HepG2 (cell line): ENCODE measurements around the gene FRMD8. TPM values are rescaled to one million over a fixed set of nuclear protein-coding genes. Genes with fewer than 3 reads are reported as not detected.

ENCODE experiments used
- ATAC-seq: fragments of 200-7000 bp; cut with Tn5 transposase; 3 replicates; pipeline ENCODE4 v1.9.1; 2020; ENCODE audit warnings: mild to moderate bottlenecking, moderate library complexity
- BruUV-seq: library from RNA; stranded (reverse); fragments of 400-500 nt; replicated peaks from 2 replicates; lab custom pipeline; 2021; lab: Mats Ljungman, UMichigan
- CTCF ChIA-PET: fragments of 300-600 bp; formaldehyde crosslinking; extraction: SDS; loops from one replicate; lab custom pipeline; 2021; ENCODE audit warnings: low total read pairs, inconsistent platforms, low intra/inter-chr PET ratio; lab: Yijun Ruan, JAX
- POLR2A ChIA-PET: fragments of 350-600 bp; sonication (Branson Sonifier 250); formaldehyde crosslinking; loops from one replicate; lab custom pipeline; 2020; ENCODE audit warnings: antibody characterized with exemption, inconsistent platforms; lab: Yijun Ruan, JAX
- DNase-seq: peaks from one replicate; pipeline ENCODE4 v3.0.0-alpha.2; 2015; ENCODE audit warnings: low spot score
- FAIRE-seq: peaks from 3 replicates; lab custom pipeline; 2011; peaks lifted over from hg19 to GRCh38; lab: Jason Lieb, UNC
- H2AFZ ChIP-seq: one replicate; pipeline ENCODE4 v1.6.1; 2011; ENCODE audit warnings: low read length, inconsistent platforms
- H3K27ac ChIP-seq: fragments of 300-600 bp; 3 replicates; pipeline ENCODE4 v1.8.0; 2011; ENCODE audit warnings: mixed run types, mild to moderate bottlenecking, mixed read lengths, low read length, inconsistent platforms; ENCODE audit not compliant: insufficient read depth; ENCODE audit errors: extremely low read length
- H3K27me3 ChIP-seq, 2 experiments: fragments of 200-600 bp in 1 of 2; 2 replicates in 1 of 2; 3 replicates in 1 of 2; pipeline versions ENCODE4 v1.6.0 to v1.8.0; 2011; ENCODE audit warnings: low read length in 2 of 2, mild to moderate bottlenecking in 2 of 2, moderate library complexity in 2 of 2, inconsistent platforms in 1 of 2; ENCODE audit not compliant: insufficient read depth in 2 of 2, control insufficient read depth in 1 of 2
- H3K36me3 ChIP-seq, 2 experiments: fragments of 200-600 bp in 1 of 2; replicated peaks in 1 of 2; 2 replicates in 1 of 2; 3 replicates in 1 of 2; pipeline versions ENCODE4 v1.5.1 to v1.8.0; 2011; ENCODE audit warnings: low read length in 2 of 2, inconsistent platforms in 1 of 2; ENCODE audit not compliant: insufficient read depth in 2 of 2, control insufficient read depth in 1 of 2
- H3K4me1 ChIP-seq: 2 replicates; pipeline ENCODE4 v1.5.1; 2012; ENCODE audit warnings: low read length, inconsistent platforms; ENCODE audit not compliant: insufficient read depth
- H3K4me2 ChIP-seq: 2 replicates; pipeline ENCODE4 v1.6.0; 2011; ENCODE audit warnings: low read depth, low read length, inconsistent platforms
- H3K4me3 ChIP-seq, 3 experiments: fragments of 200-600 bp in 1 of 3; sonication (generic), shearing (Covaris generic) in 1 of 3; replicated peaks in 1 of 3; 2 replicates each; pipeline ENCODE4 v1.5.1; 2011 to 2016; ENCODE audit warnings: low read length in 3 of 3, inconsistent platforms in 2 of 3, low read depth in 2 of 3, mild to moderate bottlenecking in 2 of 3, control low read depth in 1 of 3, mixed read lengths in 1 of 3; ENCODE audit not compliant: insufficient read depth in 1 of 3
- H3K79me2 ChIP-seq: one replicate; pipeline ENCODE4 v1.6.1; 2011; ENCODE audit warnings: low read length, inconsistent platforms; ENCODE audit not compliant: insufficient read depth
- H3K9ac ChIP-seq: 2 replicates; pipeline ENCODE4 v1.6.0; 2011; ENCODE audit warnings: mild to moderate bottlenecking, low read depth, low read length, inconsistent platforms; ENCODE audit not compliant: insufficient read depth
- H3K9me3 ChIP-seq: 2 replicates; pipeline ENCODE4 v1.5.1; 2012; ENCODE audit warnings: mild to moderate bottlenecking, low read length
- H4K20me1 ChIP-seq: 2 replicates; pipeline ENCODE4 v1.6.0; 2011; ENCODE audit warnings: inconsistent platforms, mild to moderate bottlenecking, low read length, moderate library complexity; ENCODE audit not compliant: insufficient read depth
- ETV5 ChIP-seq: IDR thresholded peaks from 2 replicates; pipeline ENCODE4 v1.6.1; 2018; ENCODE audit warnings: missing biosample characterization, missing genetic modification reagents, inconsistent platforms, borderline replicate concordance
- FOXC1 ChIP-seq: sonication (generic); formaldehyde crosslinking; IDR thresholded peaks from 2 replicates; pipeline ENCODE4 v1.8.0; 2022; ENCODE audit warnings: mild to moderate bottlenecking, missing genetic modification reagents, borderline replicate concordance
- HMG20A ChIP-seq: IDR thresholded peaks from 2 replicates; pipeline ENCODE4 v1.6.1; 2016; ENCODE audit warnings: borderline replicate concordance
- KLF13 ChIP-seq: sonication (generic); formaldehyde crosslinking; IDR thresholded peaks from 2 replicates; pipeline ENCODE4 v1.4.0; 2020; ENCODE audit warnings: mild to moderate bottlenecking, missing genetic modification reagents
- KLF15 ChIP-seq: sonication (generic); formaldehyde crosslinking; IDR thresholded peaks from 2 replicates; pipeline ENCODE4 v1.8.1; 2023; ENCODE audit warnings: borderline replicate concordance, mild to moderate bottlenecking, inconsistent platforms, missing genetic modification reagents, mixed read lengths
- MTERF4 ChIP-seq: sonication (generic); formaldehyde crosslinking; IDR thresholded peaks from 2 replicates; pipeline ENCODE4 v1.8.0; 2023; ENCODE audit warnings: mild to moderate bottlenecking, missing genetic modification reagents
- NFIB ChIP-seq: sonication (generic); formaldehyde crosslinking; IDR thresholded peaks from 2 replicates; pipeline ENCODE4 v1.9.0; 2021; ENCODE audit warnings: missing genetic modification reagents, mild to moderate bottlenecking, borderline replicate concordance
- NR2F1 ChIP-seq, 2 experiments: fragments of 450-650 bp in 1 of 2; formaldehyde crosslinking in 1 of 2; IDR thresholded peaks; 2 replicates each; pipeline versions ENCODE4 v1.5.0 to v1.6.1; 2016 to 2020; ENCODE audit warnings: mild to moderate bottlenecking in 1 of 2, missing compliant biosample characterization in 1 of 2, missing genetic modification reagents in 1 of 2, moderate library complexity in 1 of 2
- RCOR2 ChIP-seq: IDR thresholded peaks from 2 replicates; pipeline ENCODE4 v1.6.1; 2016; ENCODE audit warnings: missing biosample characterization, missing genetic modification reagents
- RXRA ChIP-seq: sonication (generic); formaldehyde crosslinking; IDR thresholded peaks from 2 replicates; pipeline ENCODE4 v1.5.1; 2020; ENCODE audit warnings: missing genetic modification reagents
- SIN3A ChIP-seq: IDR thresholded peaks from 2 replicates; pipeline ENCODE4 v1.6.1; 2011; ENCODE audit warnings: low read depth, mild to moderate bottlenecking, control low read depth, low read length, borderline replicate concordance
- SNAPC5 ChIP-seq: sonication (generic); formaldehyde crosslinking; IDR thresholded peaks from 2 replicates; pipeline ENCODE4 v1.8.1; 2023; ENCODE audit warnings: mild to moderate bottlenecking, missing genetic modification reagents, borderline replicate concordance
- TBX2 ChIP-seq: sonication (generic); formaldehyde crosslinking; IDR thresholded peaks from 2 replicates; pipeline ENCODE4 v1.5.0; 2020; ENCODE audit warnings: missing genetic modification reagents, mild to moderate bottlenecking, borderline replicate concordance
- ZFP36L1 ChIP-seq: sonication (generic); formaldehyde crosslinking; IDR thresholded peaks from 2 replicates; pipeline ENCODE4 v1.8.0; 2022; ENCODE audit warnings: mild to moderate bottlenecking, missing genetic modification reagents, moderate library complexity
- ZFP37 ChIP-seq: sonication (generic); formaldehyde crosslinking; IDR thresholded peaks from 2 replicates; pipeline ENCODE4 v1.4.0; 2020; ENCODE audit warnings: missing genetic modification reagents, borderline replicate concordance
- ZMAT3 ChIP-seq: sonication (generic); formaldehyde crosslinking; conservative IDR thresholded peaks from 2 replicates; pipeline ENCODE4 v1.7.0; 2021; ENCODE audit warnings: missing genetic modification reagents
- ZNF280B ChIP-seq: sonication (generic); formaldehyde crosslinking; IDR thresholded peaks from 2 replicates; pipeline ENCODE4 v1.5.0; 2020; ENCODE audit warnings: missing genetic modification reagents, mild to moderate bottlenecking, borderline replicate concordance
- WGBS: methylation state at CpG from one replicate; pipeline ENCODE4 v1.1.6; 2017; ENCODE audit warnings: low lambda C conversion rate; 5-methylcytosine and 5-hydroxymethylcytosine counted together
- in situ Hi-C: cut with HindIII; loops from 2 replicates; pipeline ENCODE4 v1.10.0; 2017; ENCODE audit warnings: low pct_unique_long_range_greater_than_20kb; ENCODE audit not compliant: extremely low pct_ligation_motif_present
- intact Hi-C: fragments of 100-400 bp; cut with micrococcal nuclease; formaldehyde crosslinking; loops from one replicate; pipeline ENCODE4 v1.10.0; 2022; ENCODE audit not compliant: unreplicated experiment
- polyA plus RNA-seq, 8 experiments: library from polyadenylated mRNA; depleted of rRNA in 3 of 8; stranded (reverse) in 7 of 8; unstranded in 1 of 8; fragments of >200 nt; fragmentation: Illumina TruSeq in 4 of 8; extraction: Trizol in 4 of 8; gene quantifications; 2 replicates each; pipeline versions ENCODE4 v1.2.1 to v1.2.3, GENCODE V29; 2011 to 2016; ENCODE audit warnings: low read depth in 4 of 8, missing spikeins in 1 of 8, mixed read lengths in 1 of 8; ENCODE audit not compliant: insufficient read depth in 1 of 8
- total RNA-seq, 5 experiments: library from RNA; depleted of rRNA; stranded (reverse); fragments of >200 nt; fragmentation: Illumina TruSeq; extraction: Trizol; gene quantifications; 2 replicates each; pipeline ENCODE4 v1.2.3, GENCODE V29; 2016; ENCODE audit warnings: low read depth in 1 of 5
- TF ChIP-seq, protein P1 (sequence below): sonication (generic); formaldehyde crosslinking; IDR thresholded peaks from 2 replicates; pipeline ENCODE4 v1.8.1; 2022; ENCODE audit warnings: low read depth, mild to moderate bottlenecking, missing genetic modification reagents

FRMD8 gene
- total and polyA plus RNA-seq, 2 of the 13 experiments (the other 11 are each of a cell fraction or from before 2014, with no cell fraction given): 5.8 to 20.6 TPM

DNA sequence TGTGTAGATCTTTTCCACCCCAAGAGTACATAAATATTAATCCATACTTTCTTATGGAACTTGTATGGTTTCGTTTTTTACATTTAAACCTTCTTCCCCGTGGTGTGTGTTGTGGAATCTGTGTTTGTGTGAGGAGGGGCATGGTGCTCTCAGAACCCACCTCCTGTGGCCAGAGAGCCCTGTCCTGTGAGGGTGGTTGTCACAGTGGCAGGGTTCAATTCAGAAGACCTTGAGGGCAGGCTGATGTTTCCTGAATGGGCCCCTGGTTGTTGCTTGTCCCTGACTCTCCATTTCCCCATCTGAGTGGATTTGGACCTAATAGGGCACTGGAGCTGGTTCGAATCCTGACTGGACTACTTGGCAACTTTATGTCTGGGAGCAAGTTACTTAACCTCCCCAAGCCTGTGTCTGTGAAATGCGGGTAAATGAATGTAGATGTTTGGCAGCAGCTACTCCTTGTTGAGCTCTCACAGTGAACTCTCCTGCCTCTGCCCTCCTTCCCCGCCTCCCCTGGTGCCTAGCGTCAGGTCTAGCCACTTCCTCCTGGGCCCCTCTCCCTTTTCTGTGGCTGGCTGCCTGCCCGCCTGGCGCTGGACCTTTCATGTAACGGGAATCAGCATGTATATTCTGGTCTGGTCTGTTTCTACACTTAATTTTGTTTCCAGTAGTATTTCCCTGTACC lies 43.4 kb downstream of the FRMD8 start:
- H4K20me1 ChIP-seq: peaks cover 100% of the 10 kb centered on the region
- H2AFZ ChIP-seq: no peak overlapping the region
- H3K36me3 ChIP-seq: peaks cover 5 to 10% of the 10 kb centered on the region in 2 experiments; a peak in 4 of 5 replicates
- intact Hi-C loops (no loop called here), in situ Hi-C loops (no loop called here)
- FAIRE-seq (peak; percentile 42), DNase-seq (no peak), ATAC-seq (peak; percentile 16)
- CTCF ChIA-PET: interaction anchor here (1.6 kb wide), 1 partner anchor 14 kb away, joined by 6 read pairs; no protein-coding TSS in a partner anchor
- 43% methylated on average over 8 of the region's 9 CpGs for WGBS
- peaks cover 81% of the 10 kb centered on the region for H3K4me1 ChIP-seq
- POLR2A ChIA-PET: interaction anchor here (0.9 to 17.8 kb wide), 5 partner anchors 12 to 73 kb away, joined by 3 to 952 read pairs (median 4); partner anchors contain the start of gene MALAT1
- H3K27ac ChIP-seq: peak overlapping the region; percentile 41
- no peak overlapping the region for H3K9ac ChIP-seq
- no TSS peak for BruUV-seq
- no peaks in the 10 kb centered on the region for H3K9me3 ChIP-seq
- peaks cover 82% of the 10 kb centered on the region for H3K79me2 ChIP-seq
- H3K4me2 ChIP-seq: peak overlapping the region; percentile 95
- H3K27me3 ChIP-seq: no peaks in the 10 kb centered on the region; a peak in 1 of 5 replicates
- peak overlapping the region in 1 of 3 experiments; percentile 42; a peak in 2 of 6 replicates for H3K4me3 ChIP-seq
- TF ChIP-seq TBX2 (CRISPR knock-in tag) (no peak), RCOR2 (CRISPR knock-in tag) (no peak), ZFP36L1 (CRISPR knock-in tag) (peak; percentile 28; the same call in 1 of the 2 replicates), NR2F1 (CRISPR knock-in tag; IDR thresholded peaks at IDR 0.05) (peak in 1 of 2 experiments; percentile 49; a peak in 2 of 4 replicates), KLF13 (CRISPR knock-in tag) (no peak), ZNF280B (no peak), ETV5 (CRISPR knock-in tag) (no peak; the same call in 1 of the 2 replicates), ZMAT3 (CRISPR knock-in tag) (no peak), SNAPC5 (CRISPR knock-in tag) (no peak), NFIB (no peak), FOXC1 (CRISPR knock-in tag) (no peak), HMG20A (CRISPR knock-in tag) (no peak), SIN3A (0 out of 2 replicates have a peak, but pooled peaks have one; percentile 32), RXRA (CRISPR knock-in tag) (no peak), KLF15 (CRISPR knock-in tag) (no peak), MTERF4 (CRISPR knock-in tag) (no peak), ZFP37 (no peak)
- TF ChIP-seq, protein P1, sequence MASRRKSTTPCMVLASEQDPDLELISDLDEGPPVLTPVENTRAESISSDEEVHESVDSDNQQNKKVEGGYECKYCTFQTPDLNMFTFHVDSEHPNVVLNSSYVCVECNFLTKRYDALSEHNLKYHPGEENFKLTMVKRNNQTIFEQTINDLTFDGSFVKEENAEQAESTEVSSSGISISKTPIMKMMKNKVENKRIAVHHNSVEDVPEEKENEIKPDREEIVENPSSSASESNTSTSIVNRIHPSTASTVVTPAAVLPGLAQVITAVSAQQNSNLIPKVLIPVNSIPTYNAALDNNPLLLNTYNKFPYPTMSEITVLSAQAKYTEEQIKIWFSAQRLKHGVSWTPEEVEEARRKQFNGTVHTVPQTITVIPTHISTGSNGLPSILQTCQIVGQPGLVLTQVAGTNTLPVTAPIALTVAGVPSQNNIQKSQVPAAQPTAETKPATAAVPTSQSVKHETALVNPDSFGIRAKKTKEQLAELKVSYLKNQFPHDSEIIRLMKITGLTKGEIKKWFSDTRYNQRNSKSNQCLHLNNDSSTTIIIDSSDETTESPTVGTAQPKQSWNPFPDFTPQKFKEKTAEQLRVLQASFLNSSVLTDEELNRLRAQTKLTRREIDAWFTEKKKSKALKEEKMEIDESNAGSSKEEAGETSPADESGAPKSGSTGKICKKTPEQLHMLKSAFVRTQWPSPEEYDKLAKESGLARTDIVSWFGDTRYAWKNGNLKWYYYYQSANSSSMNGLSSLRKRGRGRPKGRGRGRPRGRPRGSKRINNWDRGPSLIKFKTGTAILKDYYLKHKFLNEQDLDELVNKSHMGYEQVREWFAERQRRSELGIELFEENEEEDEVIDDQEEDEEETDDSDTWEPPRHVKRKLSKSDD: no peak
